CD4-positive, alpha-beta memory T cell (primary cell): ENCODE results near the gene THAP10. TPM values are rescaled to one million over a fixed set of nuclear protein-coding genes. Genes with fewer than 3 reads are reported as not detected.
A peak's percentile ranks its signal among the peaks of the same experiment; 100 is the strongest.

Source experiments
- CTCF ChIA-PET: fragments of 350-600 bp; sonication (Branson Sonifier 250); formaldehyde crosslinking; loops from one replicate; lab custom pipeline; 2021; ENCODE audit warnings: inconsistent platforms; ENCODE audit not compliant: partially characterized antibody; lab: Charles Lee
- POLR2A ChIA-PET: fragments of 350-600 bp; sonication (Branson Sonifier 250); formaldehyde crosslinking; loops from one replicate; lab custom pipeline; 2021; ENCODE audit not compliant: partially characterized antibody; lab: Charles Lee
- DNase-seq, 5 donors: peaks; one replicate each; pipeline versions ENCODE4 v3.0.0 to v3.0.0-alpha.2; 2020 to 2022; ENCODE audit warnings: mixed read lengths in 1 of 5
- H3K27ac ChIP-seq: one replicate; pipeline ENCODE4 v1.7.0; 2013; ENCODE audit warnings: low read depth, low read length
- H3K27me3 ChIP-seq: 2 replicates; pipeline ENCODE4 v1.7.0; 2013; ENCODE audit warnings: mild to moderate bottlenecking, low read length, moderate library complexity; ENCODE audit not compliant: insufficient read depth
- H3K36me3 ChIP-seq: 2 replicates; pipeline ENCODE4 v1.7.0; 2013; ENCODE audit warnings: mild to moderate bottlenecking, low read length, moderate library complexity; ENCODE audit not compliant: insufficient read depth
- H3K4me1 ChIP-seq: 2 replicates; pipeline ENCODE4 v1.7.0; 2013; ENCODE audit warnings: mild to moderate bottlenecking, low read length, moderate library complexity; ENCODE audit not compliant: insufficient read depth
- H3K4me3 ChIP-seq, 2 donors: one replicate each; pipeline ENCODE4 v1.7.0; 2013; ENCODE audit warnings: low read length in 2 of 2, mild to moderate bottlenecking in 1 of 2
- H3K9me3 ChIP-seq, 2 donors: one replicate each; pipeline ENCODE4 v1.7.0; 2013; ENCODE audit warnings: low read length in 2 of 2, control low read depth in 1 of 2; ENCODE audit not compliant: control insufficient read depth in 1 of 2
- H3K27ac Mint-ChIP-seq, 7 donors: one replicate each; pipeline ENCODE4 v1.8.0; 2020 to 2021; ENCODE audit warnings: mixed read lengths in 7 of 7, mild to moderate bottlenecking in 6 of 7, inconsistent platforms in 3 of 7, moderate library complexity in 3 of 7
- H3K27me3 Mint-ChIP-seq, 2 donors: one replicate each; pipeline ENCODE4 v1.8.0; 2020 to 2021; ENCODE audit warnings: mixed read lengths in 2 of 2
- H3K36me3 Mint-ChIP-seq, 2 donors: one replicate each; pipeline ENCODE4 v1.8.0; 2020 to 2021; ENCODE audit warnings: mixed read lengths in 2 of 2, inconsistent platforms in 1 of 2, mild to moderate bottlenecking in 1 of 2
- H3K4me1 Mint-ChIP-seq, 4 donors: one replicate each; pipeline ENCODE4 v1.8.0; 2020 to 2021; ENCODE audit warnings: mixed read lengths in 4 of 4, mild to moderate bottlenecking in 1 of 4
- H3K4me3 Mint-ChIP-seq, 8 donors: one replicate each; pipeline ENCODE4 v1.8.0; 2020 to 2021; ENCODE audit warnings: mixed read lengths in 8 of 8, mild to moderate bottlenecking in 7 of 8, moderate library complexity in 6 of 8, inconsistent platforms in 3 of 8
- H3K9me3 Mint-ChIP-seq, 8 donors: one replicate each; pipeline ENCODE4 v1.8.0; 2020 to 2021; ENCODE audit warnings: mixed read lengths in 8 of 8, mild to moderate bottlenecking in 5 of 8, inconsistent platforms in 3 of 8, moderate library complexity in 1 of 8
- intact Hi-C: fragments of 100-400 bp; cut with micrococcal nuclease; formaldehyde crosslinking; loops from one replicate; pipeline ENCODE4 v1.15.1; 2023
- polyA plus RNA-seq, 2 donors: library from polyadenylated mRNA; unstranded; fragments of 300-500 nt; fragmentation: Illumina TruSeq; gene quantifications; one replicate each; pipeline ENCODE4 v1.2.3, GENCODE V29; 2021
- total RNA-seq, 2 experiments: library from RNA; stranded (reverse); gene quantifications; one replicate each; pipeline ENCODE4 v1.2.3, GENCODE V29; 2021

Gene THAP10
- total and polyA plus RNA-seq, 4 experiments from 2014 or later: 0.12 to 0.41 (median 0.34) TPM

DNA sequence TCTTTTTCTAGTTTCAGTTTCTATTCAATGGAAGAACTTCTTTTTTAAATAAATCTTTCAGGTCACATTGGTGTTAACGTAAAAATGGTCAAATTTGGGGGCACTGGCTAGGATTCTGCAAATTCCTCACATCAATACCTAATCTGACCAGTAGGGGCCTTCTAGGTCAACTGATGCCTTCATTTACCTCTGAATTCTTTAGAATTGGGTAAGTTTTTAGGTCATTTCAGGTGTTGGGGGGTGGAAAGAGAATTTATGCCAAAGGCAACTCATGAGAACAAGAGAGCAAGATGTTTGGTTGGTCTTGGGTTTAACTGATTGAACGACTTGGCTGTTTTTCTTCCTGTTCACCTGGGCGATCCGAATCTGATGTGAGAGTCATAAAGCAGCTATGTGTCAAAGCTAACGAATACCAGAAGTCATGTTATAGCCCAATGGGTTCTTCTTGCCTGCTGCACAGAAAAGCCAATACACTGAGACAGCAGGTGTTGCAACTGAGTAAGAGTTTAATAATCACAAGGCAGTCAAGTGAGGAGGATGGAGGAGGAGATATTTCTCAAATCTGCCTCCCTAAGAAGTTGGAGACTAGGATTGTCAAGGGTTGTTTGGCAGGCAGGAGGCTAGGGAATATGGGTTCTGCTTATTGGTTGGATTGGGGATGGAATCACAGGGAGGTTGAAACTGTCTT is 15.7 kb upstream of the THAP10 start:
- CTCF ChIA-PET: no interaction called here
- no peak overlapping the region for H3K4me3 Mint-ChIP-seq
- intact Hi-C loops: no loop called here
- Histone ChIP-seq H3K4me3 (no peak overlapping the region), H3K27me3 (no peaks in the 10 kb centered on the region), H3K36me3 (no peaks in the 10 kb centered on the region), H3K4me1 (no peaks in the 10 kb centered on the region), H3K9me3 (peaks cover 0 to 8% of the 10 kb centered on the region in 2 donors), H3K27ac (no peak overlapping the region)
- POLR2A ChIA-PET: no interaction called here
- H3K9me3 Mint-ChIP-seq: peaks cover 0 to 24% (median 19%) of the 10 kb centered on the region in 8 donors
- DNase-seq: no peak
- H3K36me3 Mint-ChIP-seq: peaks cover 0 to 6% of the 10 kb centered on the region in 2 donors
- no peak overlapping the region for H3K27ac Mint-ChIP-seq
- no peaks in the 10 kb centered on the region for H3K4me1 Mint-ChIP-seq
- H3K27me3 Mint-ChIP-seq: peaks cover 3 to 9% of the 10 kb centered on the region in 2 donors

DNA sequence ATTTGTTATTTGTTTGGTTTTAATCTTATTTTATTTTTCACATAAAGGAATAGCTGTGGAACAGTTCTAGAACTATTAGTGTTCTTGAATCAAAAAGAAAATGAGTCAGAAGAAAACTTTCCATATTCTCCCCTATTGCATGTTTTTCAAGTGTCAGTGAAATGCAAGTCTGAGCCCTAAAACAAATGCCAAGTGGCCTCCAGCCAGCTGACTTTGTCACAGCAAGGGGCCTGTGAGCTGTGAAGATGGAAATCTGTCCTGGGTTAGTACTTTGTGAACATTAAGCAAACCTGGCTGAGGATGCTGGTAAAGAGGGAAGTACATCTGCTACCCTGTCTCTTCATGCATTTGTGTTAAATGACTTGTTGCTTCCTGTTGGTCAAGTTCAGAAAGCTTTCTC is 14.6 kb upstream of the THAP10 start:
- peaks cover 0 to 8% of the 10 kb centered on the region in 2 donors for H3K9me3 ChIP-seq
- POLR2A ChIA-PET: no interaction called here
- H3K36me3 ChIP-seq: no peaks in the 10 kb centered on the region
- Mint-ChIP-seq H3K4me3 (no peak overlapping the region), H3K36me3 (peaks cover 0 to 6% of the 10 kb centered on the region in 2 donors), H3K4me1 (no peaks in the 10 kb centered on the region), H3K27ac (no peak overlapping the region), H3K9me3 (peaks cover 0 to 24% (median 19%) of the 10 kb centered on the region in 8 donors), H3K27me3 (peaks cover 9 to 12% of the 10 kb centered on the region in 2 donors)
- no peak for DNase-seq
- no peaks in the 10 kb centered on the region for H3K4me1 ChIP-seq
- H3K4me3 ChIP-seq: no peak overlapping the region
- H3K27ac ChIP-seq: no peak overlapping the region
- CTCF ChIA-PET: no interaction called here
- H3K27me3 ChIP-seq: no peaks in the 10 kb centered on the region
- intact Hi-C loops: no loop called here

DNA sequence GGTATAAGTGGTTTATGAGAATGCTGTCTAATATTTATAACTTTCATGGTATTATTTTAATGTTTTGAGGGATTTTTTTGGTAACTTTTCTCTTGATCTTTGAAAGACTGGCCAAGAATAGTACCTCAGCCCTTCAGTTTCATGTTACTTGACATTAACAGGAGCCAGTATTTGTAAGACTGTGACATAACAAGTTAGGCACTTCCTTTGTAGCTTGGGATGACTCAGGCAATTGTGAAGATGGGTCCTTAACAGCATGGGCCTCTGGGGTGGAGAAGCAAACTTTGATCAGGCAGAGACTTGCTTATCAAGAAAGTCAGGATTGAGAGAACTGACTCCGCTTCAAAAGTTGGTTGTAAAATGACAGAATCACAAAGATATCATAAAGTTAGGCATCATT is 9.9 kb upstream of the THAP10 start:
- Histone ChIP-seq H3K9me3 (no peaks in the 10 kb centered on the region), H3K36me3 (no peaks in the 10 kb centered on the region), H3K27ac (no peak overlapping the region), H3K27me3 (no peaks in the 10 kb centered on the region), H3K4me3 (no peak overlapping the region), H3K4me1 (no peaks in the 10 kb centered on the region)
- no peak for DNase-seq
- Mint-ChIP-seq H3K4me3 (no peak overlapping the region), H3K27me3 (peaks cover 12 to 13% of the 10 kb centered on the region in 2 donors), H3K27ac (no peak overlapping the region), H3K9me3 (peaks cover 0 to 8% (median under 1%) of the 10 kb centered on the region in 8 donors), H3K36me3 (peaks cover 0 to 6% of the 10 kb centered on the region in 2 donors), H3K4me1 (no peaks in the 10 kb centered on the region)
- ChIA-PET POLR2A (no interaction called here), CTCF (no interaction called here)
- intact Hi-C loops: no loop called here

DNA sequence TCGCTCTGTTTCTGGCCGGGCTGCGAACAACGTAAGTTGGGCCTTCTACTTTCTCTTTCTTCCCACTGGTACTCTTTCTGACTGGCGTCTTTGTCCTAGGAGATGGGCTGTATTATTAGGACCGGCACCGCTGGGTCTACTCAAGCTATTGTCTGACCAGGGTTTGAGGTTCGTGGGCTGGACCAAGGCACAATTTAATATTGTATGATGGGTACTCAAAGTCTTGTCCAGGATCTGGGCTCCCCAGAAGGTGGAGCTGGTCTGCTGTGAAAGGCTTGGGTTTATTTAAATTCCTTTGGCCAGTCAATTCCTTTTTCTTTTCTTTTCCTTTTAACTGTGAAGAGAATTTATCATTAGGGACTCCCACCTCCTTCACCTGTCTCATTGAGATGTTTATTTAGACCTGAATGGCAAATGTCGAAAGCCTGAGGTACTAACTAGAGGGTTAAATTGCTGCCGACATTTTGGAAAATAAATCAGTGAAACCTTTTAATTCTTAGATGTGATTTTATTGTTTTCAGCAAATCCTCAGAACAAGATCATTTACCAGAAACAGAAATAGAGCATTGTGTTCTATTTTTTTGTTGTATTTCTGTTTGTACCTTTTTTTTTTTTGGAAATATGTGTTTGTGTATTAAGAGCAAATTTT is 803 bp upstream of the THAP10 start:
- POLR2A ChIA-PET: no interaction called here
- peak overlapping the region; percentile 81 to 90 (median 86) for H3K4me3 Mint-ChIP-seq

DNA sequence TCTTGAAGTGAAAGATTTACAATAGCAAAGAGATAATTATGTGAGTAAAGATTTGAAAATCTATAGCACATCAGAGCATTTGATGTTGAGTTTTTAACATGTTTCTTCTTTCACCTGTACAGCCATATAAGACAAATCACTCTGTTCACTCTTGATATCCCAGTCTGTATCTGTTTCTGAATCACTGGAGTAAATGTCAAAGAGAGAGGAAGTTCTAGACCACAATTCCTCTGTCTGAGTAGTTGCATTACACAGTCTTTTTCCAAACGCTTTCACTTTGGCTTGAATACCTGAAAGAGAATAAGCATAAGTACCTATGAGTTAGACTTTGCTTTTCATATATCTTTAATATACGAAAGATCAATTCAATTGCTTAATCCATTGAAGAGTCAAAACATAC is 9.9 kb downstream of the THAP10 start:
- no peak for DNase-seq

More for the DNA sequence above, 803 bp upstream of the THAP10 start:
- Mint-ChIP-seq H3K9me3 (peaks cover 0 to 2% (median 0%) of the 10 kb centered on the region in 8 donors), H3K4me1 (peaks cover 13 to 20% (median 15%) of the 10 kb centered on the region in 4 donors), H3K27me3 (peaks cover 20 to 41% of the 10 kb centered on the region in 2 donors), H3K36me3 (no peaks in the 10 kb centered on the region), H3K27ac (peak overlapping the region; percentile 37 to 93 (median 75))
- no peak for DNase-seq
- peaks cover 11% of the 10 kb centered on the region for H3K27me3 ChIP-seq
- H3K4me3 ChIP-seq: peak overlapping the region; percentile 4 to 51
- CTCF ChIA-PET: no interaction called here
- intact Hi-C loops: no loop called here
- no peaks in the 10 kb centered on the region for H3K36me3 ChIP-seq
- peaks cover 14% of the 10 kb centered on the region for H3K4me1 ChIP-seq
- H3K27ac ChIP-seq: no peak overlapping the region
- no peaks in the 10 kb centered on the region for H3K9me3 ChIP-seq

DNA sequence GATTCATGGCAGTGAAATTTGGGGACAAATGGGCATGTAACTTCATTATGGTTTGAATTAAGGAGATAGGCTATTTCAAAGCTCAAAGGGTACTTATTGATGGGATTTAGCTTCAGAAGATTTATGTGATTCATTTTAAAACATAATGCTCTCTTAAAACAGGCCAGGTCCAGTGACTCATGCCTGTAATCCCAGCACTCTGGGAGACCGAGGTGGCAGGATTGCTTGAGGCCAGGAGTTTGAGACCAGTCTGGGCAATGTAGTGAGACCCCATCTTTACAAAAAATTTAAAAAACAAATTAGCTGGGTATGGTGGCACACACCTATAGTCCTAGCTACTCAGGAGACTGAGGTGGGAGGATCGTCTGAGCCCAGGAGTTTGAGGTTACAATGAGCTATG is 11.5 kb downstream of the THAP10 start:
- DNase-seq: no peak
- Mint-ChIP-seq H3K27ac (no peak overlapping the region), H3K9me3 (no peaks in the 10 kb centered on the region), H3K36me3 (no peaks in the 10 kb centered on the region), H3K27me3 (peaks cover 22 to 25% of the 10 kb centered on the region in 2 donors), H3K4me3 (no peak overlapping the region), H3K4me1 (no peaks in the 10 kb centered on the region)
- H3K9me3 ChIP-seq: no peaks in the 10 kb centered on the region
- H3K4me1 ChIP-seq: no peaks in the 10 kb centered on the region
- H3K36me3 ChIP-seq: no peaks in the 10 kb centered on the region
- H3K4me3 ChIP-seq: no peak overlapping the region
- H3K27ac ChIP-seq: no peak overlapping the region
- ChIA-PET POLR2A (no interaction called here), CTCF (no interaction called here)
- no peaks in the 10 kb centered on the region for H3K27me3 ChIP-seq
- intact Hi-C loops: no loop called here

More for the DNA sequence above, 9.9 kb downstream of the THAP10 start:
- Histone ChIP-seq H3K27ac (no peak overlapping the region), H3K4me1 (no peaks in the 10 kb centered on the region), H3K4me3 (no peak overlapping the region), H3K9me3 (no peaks in the 10 kb centered on the region), H3K36me3 (no peaks in the 10 kb centered on the region), H3K27me3 (no peaks in the 10 kb centered on the region)
- Mint-ChIP-seq H3K4me1 (no peaks in the 10 kb centered on the region), H3K27ac (no peak overlapping the region), H3K27me3 (peaks cover 17 to 19% of the 10 kb centered on the region in 2 donors), H3K4me3 (no peak overlapping the region), H3K36me3 (no peaks in the 10 kb centered on the region), H3K9me3 (no peaks in the 10 kb centered on the region)
- ChIA-PET POLR2A (no interaction called here), CTCF (no interaction called here)
- intact Hi-C loops: no loop called here

DNA sequence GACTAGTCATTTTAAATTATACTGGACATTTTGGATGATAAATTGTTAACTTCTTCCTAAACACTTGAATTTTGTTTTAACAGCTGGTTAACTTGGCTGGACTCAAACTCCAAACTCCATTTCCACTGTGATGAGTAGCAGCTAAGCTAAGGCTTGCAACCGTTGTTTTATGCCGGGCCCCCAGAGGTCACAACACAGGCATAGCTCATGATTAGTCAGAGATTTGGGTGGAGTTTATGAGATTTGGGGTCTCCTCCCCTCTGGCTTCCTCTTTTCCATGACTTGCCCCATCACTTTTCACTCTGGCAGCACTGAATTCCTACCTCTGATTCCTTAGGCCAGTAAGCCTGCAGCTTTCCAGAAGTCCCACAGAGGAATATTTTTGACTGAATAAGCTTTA is 12.8 kb downstream of the THAP10 start:
- H3K36me3 ChIP-seq: no peaks in the 10 kb centered on the region
- intact Hi-C loops: no loop called here
- H3K27me3 ChIP-seq: no peaks in the 10 kb centered on the region
- H3K27ac ChIP-seq: no peak overlapping the region
- ChIA-PET POLR2A (no interaction called here), CTCF (no interaction called here)
- Mint-ChIP-seq H3K4me1 (no peaks in the 10 kb centered on the region), H3K27me3 (peaks cover 18 to 21% of the 10 kb centered on the region in 2 donors), H3K4me3 (no peak overlapping the region), H3K36me3 (no peaks in the 10 kb centered on the region), H3K9me3 (no peaks in the 10 kb centered on the region), H3K27ac (no peak overlapping the region)
- no peak for DNase-seq
- no peak overlapping the region for H3K4me3 ChIP-seq
- no peaks in the 10 kb centered on the region for H3K4me1 ChIP-seq
- H3K9me3 ChIP-seq: no peaks in the 10 kb centered on the region
